Measurements from ENCODE around the gene SLC25A1.

Gene SLC25A1

DNA sequence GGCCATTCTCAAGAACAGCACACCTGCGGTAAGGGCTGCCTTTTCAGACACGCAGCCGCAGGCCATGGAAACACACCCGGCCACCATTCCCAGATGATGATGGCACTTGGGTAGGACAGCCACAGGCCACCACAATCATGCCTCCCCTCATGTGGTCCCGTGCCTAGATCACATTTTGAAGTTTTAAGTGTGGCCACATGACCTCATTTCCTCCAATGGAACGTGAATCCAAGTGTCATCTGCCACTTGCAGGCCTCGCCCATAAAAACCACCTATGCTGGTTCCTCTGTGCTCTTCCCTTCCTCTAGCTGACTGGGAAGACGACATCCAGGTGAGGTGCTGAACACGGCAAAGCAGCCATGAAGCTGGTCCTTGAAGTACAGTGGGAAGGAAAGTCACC is 44.6 kb upstream of the SLC25A1 start:
- DNase-seq (ENCODE audit: insufficient read length, low spot score): no peak
- FAIRE-seq: no peak
- TF ChIP-seq, protein P1, sequence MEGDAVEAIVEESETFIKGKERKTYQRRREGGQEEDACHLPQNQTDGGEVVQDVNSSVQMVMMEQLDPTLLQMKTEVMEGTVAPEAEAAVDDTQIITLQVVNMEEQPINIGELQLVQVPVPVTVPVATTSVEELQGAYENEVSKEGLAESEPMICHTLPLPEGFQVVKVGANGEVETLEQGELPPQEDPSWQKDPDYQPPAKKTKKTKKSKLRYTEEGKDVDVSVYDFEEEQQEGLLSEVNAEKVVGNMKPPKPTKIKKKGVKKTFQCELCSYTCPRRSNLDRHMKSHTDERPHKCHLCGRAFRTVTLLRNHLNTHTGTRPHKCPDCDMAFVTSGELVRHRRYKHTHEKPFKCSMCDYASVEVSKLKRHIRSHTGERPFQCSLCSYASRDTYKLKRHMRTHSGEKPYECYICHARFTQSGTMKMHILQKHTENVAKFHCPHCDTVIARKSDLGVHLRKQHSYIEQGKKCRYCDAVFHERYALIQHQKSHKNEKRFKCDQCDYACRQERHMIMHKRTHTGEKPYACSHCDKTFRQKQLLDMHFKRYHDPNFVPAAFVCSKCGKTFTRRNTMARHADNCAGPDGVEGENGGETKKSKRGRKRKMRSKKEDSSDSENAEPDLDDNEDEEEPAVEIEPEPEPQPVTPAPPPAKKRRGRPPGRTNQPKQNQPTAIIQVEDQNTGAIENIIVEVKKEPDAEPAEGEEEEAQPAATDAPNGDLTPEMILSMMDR (IDR thresholded peaks at IDR 0.05; ENCODE audit: insufficient read depth, missing control alignments): no peak

DNA sequence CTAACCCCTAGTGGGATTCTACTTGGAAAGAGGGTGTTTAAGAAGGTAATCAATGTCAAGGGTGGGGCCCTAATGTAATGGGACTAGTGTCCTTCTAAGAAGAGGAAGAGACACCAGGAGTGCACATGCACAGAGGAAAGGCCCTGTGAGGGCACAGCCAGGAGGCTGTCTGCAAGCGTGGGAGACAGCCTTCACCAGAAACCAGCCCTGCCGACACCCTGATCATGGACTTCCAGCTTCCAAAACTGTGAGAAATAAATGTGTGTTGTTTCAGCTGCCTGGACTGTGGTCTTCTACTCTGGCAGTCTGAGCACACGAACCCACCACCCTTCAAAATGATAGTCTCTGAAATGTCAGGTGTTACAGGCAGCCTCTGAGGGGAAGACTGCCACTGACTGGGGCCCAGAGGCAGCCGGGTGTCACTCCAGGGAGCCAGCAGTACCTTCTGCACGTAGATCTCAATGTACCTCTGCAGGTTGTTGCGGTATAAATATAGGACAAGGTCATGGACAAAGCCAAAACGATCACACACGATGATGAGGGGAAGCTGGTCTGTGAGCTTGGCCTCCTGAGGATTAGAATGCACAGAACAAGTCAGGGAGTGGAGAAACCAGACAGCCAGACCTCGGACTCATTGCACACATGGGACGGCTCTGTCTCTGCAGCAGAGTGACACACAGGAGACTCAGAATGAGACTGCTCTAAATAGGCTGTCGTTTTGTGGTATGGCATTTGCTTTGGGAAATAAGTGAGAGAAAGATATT is 43.9 kb upstream of the SLC25A1 start:
- TF ChIP-seq, protein P1 (IDR thresholded peaks at IDR 0.05; ENCODE audit: insufficient read depth, missing control alignments): no peak
- FAIRE-seq (no peak), DNase-seq (ENCODE audit: insufficient read length, low spot score) (no peak)

DNA sequence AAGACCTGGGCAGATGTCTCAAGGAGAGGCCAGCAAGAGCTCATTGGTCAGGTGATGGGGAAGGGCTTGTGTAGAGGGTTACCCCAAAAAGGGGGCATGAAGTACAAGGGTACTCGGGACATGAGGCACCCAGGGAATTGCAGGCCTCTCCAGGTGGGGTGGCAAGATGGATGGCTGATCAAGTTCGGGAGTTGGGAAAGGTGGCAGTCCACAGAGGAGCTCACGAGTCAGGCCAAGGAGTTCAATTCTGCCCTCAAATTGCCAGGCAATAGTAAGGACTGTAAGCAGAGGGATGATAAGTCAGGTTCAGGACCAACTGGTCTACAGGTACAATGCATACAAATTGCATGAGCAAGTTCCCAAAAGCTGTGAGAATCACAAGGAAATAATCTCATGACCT is 42.3 kb upstream of the SLC25A1 start:
- FAIRE-seq: no peak
- DNase-seq (ENCODE audit: insufficient read length, low spot score): no peak
- TF ChIP-seq, protein P1 (IDR thresholded peaks at IDR 0.05; ENCODE audit: insufficient read depth, missing control alignments): no peak

DNA sequence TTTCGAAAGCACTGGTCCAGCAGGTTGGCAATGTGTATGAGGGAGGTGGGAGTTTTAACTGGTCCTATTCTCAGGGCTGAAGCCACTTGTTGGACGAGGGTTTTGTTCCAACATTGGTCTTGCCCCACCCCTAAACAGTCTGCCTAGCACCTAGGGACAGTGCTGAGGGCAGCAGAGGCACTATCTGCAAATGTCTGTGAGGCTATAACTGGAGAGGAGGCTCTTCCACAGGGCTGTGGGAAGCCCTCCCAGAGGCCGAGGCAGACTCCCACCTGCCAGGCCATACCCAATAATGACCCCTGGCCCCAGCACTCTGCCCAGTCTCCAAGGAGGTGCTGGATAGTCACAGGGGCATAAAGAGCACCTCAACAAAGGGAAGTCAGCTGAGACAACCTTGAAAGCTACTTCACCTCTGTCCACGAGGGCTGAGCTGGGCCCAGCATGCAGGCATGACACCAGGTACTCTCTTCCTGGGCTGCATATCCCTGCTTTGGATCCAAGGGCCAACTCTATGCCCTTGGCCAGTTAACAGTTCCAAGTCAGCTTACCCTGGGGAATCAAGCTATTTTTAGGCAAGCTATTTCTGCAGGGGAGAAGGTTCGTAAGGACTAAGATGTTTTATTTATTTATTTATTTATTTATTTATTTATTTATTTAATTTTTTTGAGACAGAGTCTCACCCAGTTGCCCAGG is 40.2 kb upstream of the SLC25A1 start:
- FAIRE-seq (no peak), DNase-seq (ENCODE audit: insufficient read length, low spot score) (no peak)
- TF ChIP-seq, protein P1 (IDR thresholded peaks at IDR 0.05; ENCODE audit: insufficient read depth, missing control alignments): no peak

DNA sequence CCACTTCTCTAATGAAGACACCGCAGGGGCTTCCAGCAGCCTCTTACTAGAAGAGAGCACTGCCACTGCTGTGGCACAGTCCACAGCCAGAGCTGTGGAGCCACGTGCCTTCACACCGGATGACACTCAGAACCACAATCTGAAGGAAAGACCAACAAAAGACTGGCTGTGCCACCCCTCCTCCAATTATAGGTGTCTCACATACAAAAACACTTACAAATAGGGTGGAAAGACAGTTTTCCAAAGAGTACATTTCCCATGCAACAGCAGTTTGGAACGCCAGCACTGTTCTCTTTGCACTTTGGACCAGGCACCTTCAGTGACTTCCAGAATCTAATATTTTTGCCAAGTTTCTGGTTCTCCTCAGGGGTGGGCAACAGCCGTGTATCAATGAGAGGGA is 38.0 kb upstream of the SLC25A1 start:
- no peak for DNase-seq (ENCODE audit: insufficient read length, low spot score)
- TF ChIP-seq, protein P1 (IDR thresholded peaks at IDR 0.05; ENCODE audit: insufficient read depth, missing control alignments): no peak
- no peak for FAIRE-seq

DNA sequence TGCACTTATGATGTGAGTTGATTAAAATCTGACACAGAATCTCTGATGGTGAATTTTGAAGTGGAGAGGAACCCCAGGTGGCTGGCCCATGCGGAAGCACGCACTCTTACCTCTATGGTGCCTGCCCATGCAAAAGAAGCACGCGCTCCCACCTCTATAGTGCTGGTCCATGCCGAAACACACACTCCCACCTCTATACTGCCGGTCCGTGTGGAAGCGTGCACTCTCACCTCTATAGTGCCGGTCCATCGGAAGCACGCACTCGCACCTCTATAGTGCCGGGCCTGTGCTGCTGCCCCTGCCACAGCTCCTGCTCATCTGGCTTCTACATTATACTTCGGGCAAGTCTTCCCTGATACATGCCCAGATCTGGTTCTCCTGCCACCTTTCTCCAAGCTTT is 36.8 kb upstream of the SLC25A1 start:
- no peak for DNase-seq (ENCODE audit: insufficient read length, low spot score)
- FAIRE-seq: no peak
- TF ChIP-seq, protein P1 (IDR thresholded peaks at IDR 0.05; ENCODE audit: insufficient read depth, missing control alignments): no peak

DNA sequence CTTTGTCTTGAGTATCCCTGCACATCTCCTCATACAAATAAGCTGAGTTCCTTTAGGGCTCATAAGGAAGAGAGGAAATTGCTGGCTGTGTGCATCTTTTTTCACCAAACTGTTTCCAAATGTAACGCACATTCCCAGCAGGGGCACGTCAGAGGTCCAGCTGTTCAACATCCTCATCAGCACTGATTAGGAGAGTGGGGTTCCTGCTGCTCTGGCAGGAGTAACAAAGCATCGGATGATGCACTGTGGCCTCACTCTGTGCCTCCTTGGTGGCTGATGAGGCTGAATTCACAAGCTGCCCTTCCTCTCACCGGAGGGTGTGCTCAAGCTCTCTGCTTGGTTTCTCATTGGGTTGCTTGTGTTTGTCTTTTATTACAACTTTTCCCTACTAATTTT is 35.5 kb upstream of the SLC25A1 start:
- no peak for FAIRE-seq
- DNase-seq (ENCODE audit: insufficient read length, low spot score): no peak
- TF ChIP-seq, protein P1 (IDR thresholded peaks at IDR 0.05; ENCODE audit: insufficient read depth, missing control alignments): no peak
